GM21576 (cell line): ENCODE data around the gene MAP1S.

Source experiments
- ATAC-seq: cut with Tn5 transposase; IDR thresholded peaks from one replicate; pipeline ENCODE4 v1.9.1; 2021; ENCODE audit warnings: mild to moderate bottlenecking, moderate library complexity; ENCODE audit not compliant: unreplicated experiment

MAP1S gene

DNA sequence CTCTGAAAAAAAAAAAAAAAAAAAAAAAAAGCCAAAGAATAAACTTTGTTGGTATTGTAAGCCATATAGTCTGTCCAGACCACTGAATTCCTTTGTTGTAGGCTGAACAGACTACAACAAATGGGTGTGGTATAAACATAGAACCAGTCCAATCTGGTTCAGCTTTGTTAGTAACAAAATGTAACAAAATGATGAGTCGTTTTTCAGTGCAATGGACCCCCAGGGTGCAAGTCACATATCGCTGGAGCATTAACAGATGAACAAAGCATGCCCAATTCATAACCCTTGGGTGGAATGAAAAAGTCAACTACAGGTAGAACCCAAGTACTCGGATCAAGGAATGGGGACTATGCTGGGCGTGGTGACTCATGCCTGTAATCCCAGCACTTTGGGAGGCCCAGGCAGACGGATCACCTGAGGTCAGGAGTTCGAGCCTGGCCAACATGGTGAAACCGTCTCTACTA is 18.4 kb downstream of the MAP1S start:
- no peak for ATAC-seq

DNA sequence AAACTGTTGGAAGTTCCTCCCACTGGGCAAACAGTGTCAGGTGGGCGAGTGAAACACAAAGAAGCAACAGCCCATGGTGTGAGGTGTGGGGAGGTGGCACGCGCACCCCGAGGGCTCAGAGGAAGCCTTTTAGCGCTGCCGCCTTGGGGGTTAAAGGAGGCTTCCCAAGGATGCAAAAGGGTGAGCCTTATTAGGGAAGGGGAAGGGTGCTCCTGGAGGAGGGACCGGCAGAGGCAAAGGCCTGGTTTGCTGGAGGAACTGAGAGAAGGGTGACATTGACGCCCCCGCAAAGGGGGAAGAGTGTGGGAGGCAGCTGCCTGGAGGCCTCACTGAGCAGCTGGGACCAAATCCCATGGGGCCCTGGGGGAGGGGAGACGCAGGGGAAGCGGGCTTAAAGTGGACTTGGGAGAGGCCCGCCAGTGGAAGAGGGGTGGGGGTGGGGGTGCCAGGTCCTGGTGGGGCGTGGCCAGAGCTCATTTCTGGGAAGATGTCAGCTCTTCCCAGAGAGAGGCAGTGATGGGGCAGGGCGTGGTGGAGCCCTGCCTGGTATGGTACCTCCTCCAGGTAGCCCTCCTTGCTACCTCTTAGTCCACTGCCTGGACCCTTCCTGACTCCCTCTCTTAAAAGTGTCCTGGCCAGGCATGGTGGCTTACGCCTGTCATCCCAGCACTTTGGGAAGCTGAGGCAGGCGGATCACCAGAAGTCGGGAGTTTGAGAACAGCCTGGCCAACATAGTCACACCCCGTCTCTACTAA is 20.0 kb downstream of the MAP1S start:
- no peak for ATAC-seq

GRCh38 chr19:17741456-17741855 is 22.2 kb downstream of the MAP1S start:
- ATAC-seq = no peak

GRCh38 chr19:17743874-17744580 is 24.7 kb downstream of the MAP1S start:
- ATAC-seq = no peak

- peak; percentile 60 for ATAC-seq
These were observed 28.2 kb downstream of the MAP1S start for GRCh38 chr19:17747205-17748098.

DNA sequence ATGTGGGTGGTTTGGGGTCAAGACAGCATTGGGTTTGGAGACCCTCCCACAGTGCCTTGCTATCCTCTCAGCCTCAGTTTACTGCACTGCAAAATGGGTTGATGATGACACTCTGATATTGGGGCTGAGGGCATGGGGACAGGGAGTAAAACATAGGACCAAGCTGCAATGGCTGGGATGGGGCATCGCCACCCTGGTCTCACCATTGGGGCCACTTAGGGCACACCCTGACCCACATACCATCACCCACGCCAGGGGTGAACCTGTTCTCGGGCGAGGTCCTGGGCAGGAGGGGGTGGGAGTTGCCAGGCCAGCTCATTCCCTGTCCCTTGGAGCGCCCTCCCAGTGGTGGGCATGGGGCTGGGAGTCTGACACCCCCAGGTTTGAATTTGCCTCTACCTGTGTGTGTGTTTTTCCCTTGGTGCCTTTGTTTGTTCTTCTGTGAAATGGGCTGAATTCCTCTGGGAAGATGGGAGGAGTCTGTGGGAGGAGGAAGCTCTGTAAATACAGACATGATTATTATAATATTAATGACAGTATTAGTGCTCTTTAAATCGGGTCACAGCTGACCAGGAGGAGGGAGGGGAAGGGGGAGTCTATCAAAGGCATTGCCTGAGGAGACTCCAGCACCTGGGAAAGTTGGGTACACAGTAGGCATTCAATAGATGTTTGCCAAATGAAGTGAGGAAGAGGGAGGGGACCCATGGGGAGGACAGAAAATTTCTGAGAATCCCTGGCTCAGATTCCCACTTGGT is 29.8 kb downstream of the MAP1S start:
- no peak for ATAC-seq

DNA sequence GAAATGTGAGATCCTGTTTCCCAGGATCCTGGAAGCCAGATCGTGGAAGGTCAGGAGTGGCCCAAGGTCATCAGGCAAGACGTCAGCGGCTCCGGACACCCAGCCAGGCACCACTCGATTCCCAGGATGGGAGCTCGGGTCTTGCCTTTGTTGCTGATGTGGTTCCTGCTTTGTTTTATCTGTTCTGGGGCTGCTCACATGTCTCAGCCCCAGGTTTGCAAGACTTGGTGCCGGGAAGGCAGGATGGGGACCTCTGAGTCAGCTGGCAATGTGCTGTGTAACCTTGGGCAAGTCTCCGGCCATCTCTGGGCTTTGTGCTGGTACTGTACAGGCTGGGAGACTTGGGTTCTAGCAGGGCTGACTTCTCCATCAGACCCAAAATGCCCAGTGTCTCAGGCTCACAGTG is 30.6 kb downstream of the MAP1S start:
- no peak for ATAC-seq

GRCh38 chr19:17751103-17751911 is 32.0 kb downstream of the MAP1S start, which contains the start of gene FCHO1:
Gene FCHO1, plus strand, starts transcription at chr19:17751477. Its CDS starts 3,688 bp downstream, at chr19:17755165.
- no peak for ATAC-seq

- no peak for ATAC-seq
These were observed 32.6 kb downstream of the MAP1S start for GRCh38 chr19:17751912-17752273.

DNA sequence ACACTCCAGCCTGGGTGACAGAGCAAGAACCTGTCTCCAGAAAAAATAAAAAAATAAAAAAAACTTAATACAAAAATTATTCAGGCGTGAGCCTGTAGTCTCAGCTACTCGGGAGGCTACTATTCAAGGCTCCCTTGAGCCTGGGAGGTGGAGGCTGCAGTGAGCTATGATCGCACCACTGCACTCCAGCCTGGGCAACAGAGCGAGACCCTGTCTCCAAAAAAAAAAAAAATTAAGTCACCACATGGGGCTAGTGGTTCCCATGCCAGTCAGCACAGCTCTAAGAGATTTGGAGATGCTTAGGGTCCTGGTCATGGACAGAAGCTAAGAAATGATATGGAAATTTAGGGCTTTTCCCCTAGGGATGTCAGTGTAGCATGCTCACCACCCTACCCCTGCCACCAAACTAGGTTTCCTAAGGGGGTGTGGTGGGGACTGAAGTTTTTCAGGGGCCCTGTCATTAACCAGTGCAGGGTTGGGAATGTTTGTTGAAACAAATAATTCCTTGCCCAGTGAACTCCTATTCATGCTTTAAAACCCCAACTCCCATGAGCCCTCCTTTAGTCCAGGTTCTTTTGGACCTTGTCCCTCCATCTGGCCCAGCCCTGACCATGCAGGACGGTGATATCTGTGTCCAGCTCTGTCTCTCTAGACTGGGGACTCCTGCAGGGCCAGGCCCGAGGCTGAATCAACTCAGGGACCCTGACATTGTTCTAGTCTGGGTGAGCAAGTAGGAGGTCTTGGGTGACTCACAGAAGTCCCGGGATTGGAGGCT is 33.8 kb downstream of the MAP1S start:
- ATAC-seq = no peak

- no peak for ATAC-seq
These were observed 34.7 kb downstream of the MAP1S start for GRCh38 chr19:17753976-17754375.

DNA sequence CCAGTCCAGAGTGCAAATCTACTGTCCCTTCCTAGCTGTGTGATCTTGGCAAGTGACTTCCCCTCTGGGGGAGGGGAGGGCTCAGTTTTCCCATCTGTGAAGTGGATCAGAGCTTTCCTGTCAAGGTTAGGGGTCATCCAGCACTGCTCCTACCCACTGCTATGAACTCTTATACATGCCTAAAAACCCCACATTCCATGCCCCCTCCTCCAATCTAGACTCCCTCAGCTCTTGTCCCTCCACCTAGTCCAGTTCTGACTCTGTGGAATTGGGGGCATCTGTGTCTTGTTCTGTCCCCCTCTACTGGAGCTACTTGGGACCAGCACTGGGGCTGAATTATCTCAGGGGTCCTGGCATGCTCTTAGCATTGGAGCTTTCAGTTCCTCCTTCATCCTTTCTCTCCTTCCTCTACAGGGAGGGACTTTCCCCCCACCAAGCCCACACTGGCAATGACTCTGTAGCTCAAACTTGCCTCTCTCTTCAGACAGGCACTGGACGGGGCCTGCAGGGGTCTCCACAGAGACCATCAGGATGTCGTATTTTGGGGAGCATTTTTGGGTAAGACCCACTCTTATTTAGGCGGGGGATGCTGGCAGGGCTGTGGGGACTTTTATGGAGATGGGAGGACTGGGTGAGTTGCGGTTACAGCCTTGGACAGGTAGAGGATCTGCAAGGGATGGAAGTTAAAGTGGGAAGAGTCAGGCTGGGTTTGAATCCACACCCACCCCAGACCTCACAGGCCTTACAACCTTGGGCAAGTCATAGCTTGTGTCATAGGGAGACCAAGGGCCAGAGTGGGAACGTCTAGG is 35.6 kb downstream of the MAP1S start:
- peak; percentile 47 for ATAC-seq

GRCh38 chr19:17755443-17755890 is 36.2 kb downstream of the MAP1S start:
- ATAC-seq = no peak

- no peak for ATAC-seq
These were observed 36.8 kb downstream of the MAP1S start for GRCh38 chr19:17755977-17756670.

GRCh38 chr19:17757125-17757524 is 37.8 kb downstream of the MAP1S start:
- no peak for ATAC-seq

- no peak for ATAC-seq
These were observed 39.2 kb downstream of the MAP1S start for GRCh38 chr19:17758515-17758914.

GRCh38 chr19:17761148-17761547 is 41.9 kb downstream of the MAP1S start:
- ATAC-seq = no peak
